Measurements from ENCODE around the gene SMCO3.

DNA sequence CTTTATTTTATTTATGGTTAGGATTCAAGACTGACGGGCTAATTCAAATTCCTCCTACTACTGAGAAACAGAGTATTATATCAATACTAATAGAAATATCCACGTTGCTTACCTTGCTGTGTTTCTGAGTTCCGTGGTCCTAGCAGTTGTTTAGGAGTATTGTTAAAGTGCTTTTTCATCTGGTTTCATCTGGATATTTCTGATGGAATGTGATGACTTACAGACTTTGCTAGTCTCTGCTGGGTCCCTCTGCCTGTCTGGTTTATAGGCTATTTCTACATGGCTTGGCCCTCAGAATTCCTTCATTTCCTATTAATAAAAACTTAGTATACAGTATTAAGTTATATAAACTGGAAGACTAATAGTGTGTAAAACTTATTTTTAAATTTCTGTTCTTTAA is at the start of gene SMCO3:
- TF ChIP-seq, protein P1, sequence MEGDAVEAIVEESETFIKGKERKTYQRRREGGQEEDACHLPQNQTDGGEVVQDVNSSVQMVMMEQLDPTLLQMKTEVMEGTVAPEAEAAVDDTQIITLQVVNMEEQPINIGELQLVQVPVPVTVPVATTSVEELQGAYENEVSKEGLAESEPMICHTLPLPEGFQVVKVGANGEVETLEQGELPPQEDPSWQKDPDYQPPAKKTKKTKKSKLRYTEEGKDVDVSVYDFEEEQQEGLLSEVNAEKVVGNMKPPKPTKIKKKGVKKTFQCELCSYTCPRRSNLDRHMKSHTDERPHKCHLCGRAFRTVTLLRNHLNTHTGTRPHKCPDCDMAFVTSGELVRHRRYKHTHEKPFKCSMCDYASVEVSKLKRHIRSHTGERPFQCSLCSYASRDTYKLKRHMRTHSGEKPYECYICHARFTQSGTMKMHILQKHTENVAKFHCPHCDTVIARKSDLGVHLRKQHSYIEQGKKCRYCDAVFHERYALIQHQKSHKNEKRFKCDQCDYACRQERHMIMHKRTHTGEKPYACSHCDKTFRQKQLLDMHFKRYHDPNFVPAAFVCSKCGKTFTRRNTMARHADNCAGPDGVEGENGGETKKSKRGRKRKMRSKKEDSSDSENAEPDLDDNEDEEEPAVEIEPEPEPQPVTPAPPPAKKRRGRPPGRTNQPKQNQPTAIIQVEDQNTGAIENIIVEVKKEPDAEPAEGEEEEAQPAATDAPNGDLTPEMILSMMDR (IDR thresholded peaks at IDR 0.05; ENCODE audit: low read depth, low read length) = no peak
- no peak for TF ChIP-seq MYC (IDR thresholded peaks at IDR 0.05; ENCODE audit: low read depth, low read length)

All from NB4 (cell line).